HepG2 (cell line): ENCODE data around the gene MRPS7. TPM values are rescaled to one million over a fixed set of nuclear protein-coding genes. Genes with fewer than 3 reads are reported as not detected.

Experiments
- ARID5B ChIP-seq: IDR thresholded peaks from 2 replicates; pipeline ENCODE4 v1.4.0; 2020; ENCODE audit warnings: mild to moderate bottlenecking, missing genetic modification reagents
- CAMTA2 ChIP-seq: sonication (generic); formaldehyde crosslinking; IDR thresholded peaks from 2 replicates; pipeline ENCODE4 v1.4.0; 2020; ENCODE audit warnings: mild to moderate bottlenecking, missing genetic modification reagents, borderline replicate concordance
- HOXA7 ChIP-seq: sonication (generic); formaldehyde crosslinking; IDR thresholded peaks from 2 replicates; pipeline ENCODE4 v1.8.1; 2022; ENCODE audit warnings: mild to moderate bottlenecking, missing genetic modification reagents, moderate library complexity
- IRX3 ChIP-seq: sonication (generic); formaldehyde crosslinking; IDR thresholded peaks from 2 replicates; pipeline ENCODE4 v1.8.1; 2023; ENCODE audit warnings: mild to moderate bottlenecking, low read depth, missing genetic modification reagents, borderline replicate concordance
- JDP2 ChIP-seq: sonication (generic); formaldehyde crosslinking; IDR thresholded peaks from 2 replicates; pipeline ENCODE4 v1.8.1; 2022; ENCODE audit warnings: missing genetic modification reagents, borderline replicate concordance
- KDM1A ChIP-seq: IDR thresholded peaks from 2 replicates; pipeline ENCODE4 v1.6.1; 2016; ENCODE audit warnings: missing compliant biosample characterization
- LCORL ChIP-seq, 2 experiments: fragments of 450-650 bp in 1 of 2; sonication (generic) in 1 of 2; formaldehyde crosslinking in 1 of 2; IDR thresholded peaks; 2 replicates each; pipeline versions ENCODE4 v1.5.0 to v1.6.1; 2017 to 2020; ENCODE audit warnings: antibody characterized with exemption in 1 of 2, missing genetic modification reagents in 1 of 2
- MEF2D ChIP-seq: sonication (generic); formaldehyde crosslinking; IDR thresholded peaks from 2 replicates; pipeline ENCODE4 v1.5.1; 2020; ENCODE audit warnings: mild to moderate bottlenecking, missing genetic modification reagents
- SATB2 ChIP-seq: sonication (generic); formaldehyde crosslinking; IDR thresholded peaks from 2 replicates; pipeline ENCODE4 v1.5.0; 2020; ENCODE audit warnings: missing genetic modification reagents
- SIN3A ChIP-seq: IDR thresholded peaks from 2 replicates; pipeline ENCODE4 v1.6.1; 2011; ENCODE audit warnings: low read depth, mild to moderate bottlenecking, control low read depth, low read length, borderline replicate concordance
- TSC22D2 ChIP-seq: sonication (generic); formaldehyde crosslinking; IDR thresholded peaks from 2 replicates; pipeline ENCODE4 v1.5.1; 2020; ENCODE audit warnings: missing genetic modification reagents, mild to moderate bottlenecking, borderline replicate concordance
- ZBTB25 ChIP-seq: IDR thresholded peaks from 2 replicates; pipeline ENCODE4 v1.6.1; 2018; ENCODE audit warnings: missing genetic modification reagents
- ZFP62 ChIP-seq: sonication (generic); formaldehyde crosslinking; IDR thresholded peaks from 2 replicates; pipeline ENCODE4 v1.4.0; 2020; ENCODE audit warnings: missing genetic modification reagents
- polyA plus RNA-seq, 8 experiments: library from polyadenylated mRNA; depleted of rRNA in 3 of 8; stranded (reverse) in 7 of 8; unstranded in 1 of 8; fragments of >200 nt; fragmentation: Illumina TruSeq in 4 of 8; extraction: Trizol in 4 of 8; gene quantifications; 2 replicates each; pipeline versions ENCODE4 v1.2.1 to v1.2.3, GENCODE V29; 2011 to 2016; ENCODE audit warnings: low read depth in 4 of 8, missing spikeins in 1 of 8, mixed read lengths in 1 of 8; ENCODE audit not compliant: insufficient read depth in 1 of 8
- total RNA-seq, 5 experiments: library from RNA; depleted of rRNA; stranded (reverse); fragments of >200 nt; fragmentation: Illumina TruSeq; extraction: Trizol; gene quantifications; 2 replicates each; pipeline ENCODE4 v1.2.3, GENCODE V29; 2016; ENCODE audit warnings: low read depth in 1 of 5
- TF ChIP-seq, protein P1 (sequence below): sonication (generic); formaldehyde crosslinking; IDR thresholded peaks from 2 replicates; pipeline ENCODE4 v1.5.1; 2020; ENCODE audit warnings: missing genetic modification reagents, mild to moderate bottlenecking, borderline replicate concordance
- TF ChIP-seq, protein P2 (sequence below): sonication (generic); formaldehyde crosslinking; IDR thresholded peaks from 2 replicates; pipeline ENCODE4 v1.8.1; 2023; ENCODE audit warnings: mild to moderate bottlenecking, missing genetic modification reagents
- TF ChIP-seq, protein P3 (sequence below): sonication (generic); formaldehyde crosslinking; IDR thresholded peaks from 2 replicates; pipeline ENCODE4 v1.4.0; 2020; ENCODE audit warnings: missing genetic modification reagents, mild to moderate bottlenecking, borderline replicate concordance

Gene MRPS7
- total and polyA plus RNA-seq, 2 of the 13 experiments (the other 11 are each of a cell fraction or from before 2014, with no cell fraction given) = 97.0 to 162 TPM

DNA sequence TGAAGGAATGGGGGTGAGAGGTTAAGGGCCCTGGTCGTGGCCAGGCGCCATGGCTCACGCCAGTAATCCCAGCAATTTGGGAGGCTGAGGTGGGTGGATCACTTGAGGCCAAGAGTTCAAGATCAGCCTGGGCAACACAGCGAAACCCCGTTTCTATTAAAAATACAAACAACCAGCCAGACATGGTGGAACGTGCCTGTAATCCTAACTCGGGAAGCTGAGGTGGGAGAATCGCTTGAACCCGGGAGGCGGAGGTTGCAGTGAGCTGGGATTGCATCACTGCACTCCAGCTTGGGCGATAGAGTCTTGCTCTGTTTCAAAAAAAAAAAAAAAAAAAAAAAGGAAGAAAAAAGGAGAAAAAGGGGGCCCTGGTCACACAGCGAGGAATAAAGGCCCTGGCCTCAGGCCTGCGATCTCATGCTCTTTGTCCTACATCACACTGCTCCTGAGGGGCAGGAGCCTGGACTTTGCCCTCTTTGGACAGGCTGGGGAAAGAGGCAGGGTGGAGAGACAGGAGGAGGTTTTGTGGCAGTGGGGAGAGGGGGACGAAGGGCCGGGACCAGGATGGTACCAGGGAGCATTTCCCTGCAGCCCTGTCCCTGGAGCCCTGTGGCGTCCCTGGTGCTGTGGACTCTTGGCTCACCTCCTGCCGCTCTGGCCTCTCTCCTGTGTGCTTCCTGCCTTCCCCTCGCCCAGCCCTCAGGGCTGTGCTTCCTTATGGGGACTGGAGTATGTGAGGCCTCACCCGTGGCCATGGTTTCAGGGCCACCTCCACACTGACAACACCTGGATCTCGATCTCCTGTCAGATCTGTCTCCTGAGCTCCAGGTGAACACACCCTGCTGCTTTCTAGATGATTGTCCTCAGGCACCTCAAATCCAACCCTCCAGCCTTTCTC, 47.3 kb downstream of the MRPS7 start (continued):
- TF ChIP-seq, protein P1, sequence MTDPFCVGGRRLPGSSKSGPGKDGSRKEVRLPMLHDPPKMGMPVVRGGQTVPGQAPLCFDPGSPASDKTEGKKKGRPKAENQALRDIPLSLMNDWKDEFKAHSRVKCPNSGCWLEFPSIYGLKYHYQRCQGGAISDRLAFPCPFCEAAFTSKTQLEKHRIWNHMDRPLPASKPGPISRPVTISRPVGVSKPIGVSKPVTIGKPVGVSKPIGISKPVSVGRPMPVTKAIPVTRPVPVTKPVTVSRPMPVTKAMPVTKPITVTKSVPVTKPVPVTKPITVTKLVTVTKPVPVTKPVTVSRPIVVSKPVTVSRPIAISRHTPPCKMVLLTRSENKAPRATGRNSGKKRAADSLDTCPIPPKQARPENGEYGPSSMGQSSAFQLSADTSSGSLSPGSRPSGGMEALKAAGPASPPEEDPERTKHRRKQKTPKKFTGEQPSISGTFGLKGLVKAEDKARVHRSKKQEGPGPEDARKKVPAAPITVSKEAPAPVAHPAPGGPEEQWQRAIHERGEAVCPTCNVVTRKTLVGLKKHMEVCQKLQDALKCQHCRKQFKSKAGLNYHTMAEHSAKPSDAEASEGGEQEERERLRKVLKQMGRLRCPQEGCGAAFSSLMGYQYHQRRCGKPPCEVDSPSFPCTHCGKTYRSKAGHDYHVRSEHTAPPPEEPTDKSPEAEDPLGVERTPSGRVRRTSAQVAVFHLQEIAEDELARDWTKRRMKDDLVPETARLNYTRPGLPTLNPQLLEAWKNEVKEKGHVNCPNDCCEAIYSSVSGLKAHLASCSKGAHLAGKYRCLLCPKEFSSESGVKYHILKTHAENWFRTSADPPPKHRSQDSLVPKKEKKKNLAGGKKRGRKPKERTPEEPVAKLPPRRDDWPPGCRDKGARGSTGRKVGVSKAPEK (CRISPR knock-in tag) = no peak
- TF ChIP-seq KDM1A (CRISPR knock-in tag) = peak; percentile 77
- peak; percentile 71; the same call in 1 of the 2 replicates for TF ChIP-seq SATB2 (CRISPR knock-in tag)
- no peak for TF ChIP-seq ZFP62
- peak; percentile 80; the same call in 1 of the 2 replicates for TF ChIP-seq LCORL (IDR thresholded peaks at IDR 0.05)
- peak; percentile 95 for TF ChIP-seq LCORL (CRISPR knock-in tag; IDR thresholded peaks at IDR 0.05)
- peak; percentile 78; the same call in 1 of the 2 replicates for TF ChIP-seq MEF2D (CRISPR knock-in tag)
- peak; percentile 80 for TF ChIP-seq ARID5B (CRISPR knock-in tag)
- TF ChIP-seq, protein P2, sequence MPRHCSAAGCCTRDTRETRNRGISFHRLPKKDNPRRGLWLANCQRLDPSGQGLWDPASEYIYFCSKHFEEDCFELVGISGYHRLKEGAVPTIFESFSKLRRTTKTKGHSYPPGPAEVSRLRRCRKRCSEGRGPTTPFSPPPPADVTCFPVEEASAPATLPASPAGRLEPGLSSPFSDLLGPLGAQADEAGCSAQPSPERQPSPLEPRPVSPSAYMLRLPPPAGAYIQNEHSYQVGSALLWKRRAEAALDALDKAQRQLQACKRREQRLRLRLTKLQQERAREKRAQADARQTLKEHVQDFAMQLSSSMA = peak; percentile 41; the same call in 1 of the 2 replicates
- TF ChIP-seq IRX3 (CRISPR knock-in tag) = no peak
- TF ChIP-seq JDP2 (CRISPR knock-in tag) = no peak
- peak; percentile 63; the same call in 1 of the 2 replicates for TF ChIP-seq ZBTB25 (CRISPR knock-in tag)
- TF ChIP-seq CAMTA2 (CRISPR knock-in tag) = no peak
- TF ChIP-seq HOXA7 = no peak
- TF ChIP-seq SIN3A = 0 out of 2 replicates have a peak, but pooled peaks have one; percentile 71
- TF ChIP-seq TSC22D2 (CRISPR knock-in tag) = peak; percentile 61; the same call in 1 of the 2 replicates
- TF ChIP-seq, protein P3, sequence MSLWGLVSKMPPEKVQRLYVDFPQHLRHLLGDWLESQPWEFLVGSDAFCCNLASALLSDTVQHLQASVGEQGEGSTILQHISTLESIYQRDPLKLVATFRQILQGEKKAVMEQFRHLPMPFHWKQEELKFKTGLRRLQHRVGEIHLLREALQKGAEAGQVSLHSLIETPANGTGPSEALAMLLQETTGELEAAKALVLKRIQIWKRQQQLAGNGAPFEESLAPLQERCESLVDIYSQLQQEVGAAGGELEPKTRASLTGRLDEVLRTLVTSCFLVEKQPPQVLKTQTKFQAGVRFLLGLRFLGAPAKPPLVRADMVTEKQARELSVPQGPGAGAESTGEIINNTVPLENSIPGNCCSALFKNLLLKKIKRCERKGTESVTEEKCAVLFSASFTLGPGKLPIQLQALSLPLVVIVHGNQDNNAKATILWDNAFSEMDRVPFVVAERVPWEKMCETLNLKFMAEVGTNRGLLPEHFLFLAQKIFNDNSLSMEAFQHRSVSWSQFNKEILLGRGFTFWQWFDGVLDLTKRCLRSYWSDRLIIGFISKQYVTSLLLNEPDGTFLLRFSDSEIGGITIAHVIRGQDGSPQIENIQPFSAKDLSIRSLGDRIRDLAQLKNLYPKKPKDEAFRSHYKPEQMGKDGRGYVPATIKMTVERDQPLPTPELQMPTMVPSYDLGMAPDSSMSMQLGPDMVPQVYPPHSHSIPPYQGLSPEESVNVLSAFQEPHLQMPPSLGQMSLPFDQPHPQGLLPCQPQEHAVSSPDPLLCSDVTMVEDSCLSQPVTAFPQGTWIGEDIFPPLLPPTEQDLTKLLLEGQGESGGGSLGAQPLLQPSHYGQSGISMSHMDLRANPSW (CRISPR knock-in tag) = no peak
